ENCODE results near the gene PPCDC. TPM values are rescaled to one million over a fixed set of nuclear protein-coding genes. Genes with fewer than 3 reads are reported as not detected.

The PPCDC gene
- total RNA-seq, 1 experiment from 2014 or later = 34.4 TPM

GRCh38 chr15:74995779-74996765 is 27.3 kb upstream of the PPCDC start:
- DNase-seq = peak; percentile 86
- Histone ChIP-seq H3K4me3 (ENCODE audit: insufficient read depth, low read depth, low read length) (peak overlapping the region; percentile 79), H3K27me3 (ENCODE audit: control insufficient read depth, insufficient read depth, low read length) (peaks cover 15% of the 10 kb centered on the region; the same call in 1 of the 2 replicates), H3K36me3 (replicated peaks; ENCODE audit: control insufficient read depth, insufficient read depth, low read length) (no peaks in the 10 kb centered on the region)

DNA sequence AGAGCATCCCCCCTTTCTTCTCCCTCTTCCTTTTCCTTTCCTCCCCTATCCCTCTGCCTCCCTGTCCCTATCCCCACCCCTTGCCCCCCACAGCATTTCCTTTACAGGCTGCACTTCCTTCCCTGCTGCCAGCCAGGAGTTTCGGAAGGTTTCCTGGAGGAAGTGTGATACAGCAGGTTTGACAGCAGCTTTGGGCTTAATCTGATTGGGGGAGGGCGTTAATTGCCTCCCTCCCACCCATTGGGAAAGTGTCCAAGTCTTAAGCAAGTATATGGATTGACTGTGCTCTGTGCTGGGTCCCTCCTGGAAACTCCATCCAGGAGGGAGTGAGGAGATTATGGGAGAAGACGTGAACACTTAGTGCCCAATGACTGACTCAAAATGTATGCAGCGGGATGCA is 26.2 kb upstream of the PPCDC start:
- DNase-seq = no peak

DNA sequence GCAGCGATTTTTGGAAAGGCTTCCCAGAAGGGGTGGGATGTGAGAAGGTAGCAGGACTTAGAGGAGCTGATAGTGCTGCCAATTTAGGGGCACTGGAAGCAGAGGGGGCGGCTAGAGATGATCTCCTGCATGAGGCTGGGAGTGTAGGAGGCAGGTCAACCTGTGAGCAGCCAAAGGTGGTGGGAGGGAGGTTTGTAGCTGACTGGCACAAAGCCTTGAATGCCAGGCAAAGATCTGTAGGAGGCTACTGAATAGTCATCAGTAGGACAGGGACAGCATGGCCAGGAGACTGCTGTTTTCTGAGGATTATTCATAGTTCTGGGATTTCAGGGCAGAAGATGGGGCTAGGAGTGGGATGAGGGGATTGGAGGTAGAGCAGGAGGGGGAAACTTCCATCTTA is 25.8 kb upstream of the PPCDC start:
- Histone ChIP-seq H3K4me3 (ENCODE audit: insufficient read depth, low read depth, low read length) (no peak overlapping the region), H3K36me3 (replicated peaks; ENCODE audit: control insufficient read depth, insufficient read depth, low read length) (no peaks in the 10 kb centered on the region)
- DNase-seq = no peak

More for the DNA sequence above, 26.2 kb upstream of the PPCDC start:
- H3K36me3 ChIP-seq (replicated peaks; ENCODE audit: control insufficient read depth, insufficient read depth, low read length) = no peaks in the 10 kb centered on the region
- peaks cover 15% of the 10 kb centered on the region; the same call in 1 of the 2 replicates for H3K27me3 ChIP-seq (ENCODE audit: control insufficient read depth, insufficient read depth, low read length)
- H3K4me3 ChIP-seq (ENCODE audit: insufficient read depth, low read depth, low read length) = no peak overlapping the region

DNA sequence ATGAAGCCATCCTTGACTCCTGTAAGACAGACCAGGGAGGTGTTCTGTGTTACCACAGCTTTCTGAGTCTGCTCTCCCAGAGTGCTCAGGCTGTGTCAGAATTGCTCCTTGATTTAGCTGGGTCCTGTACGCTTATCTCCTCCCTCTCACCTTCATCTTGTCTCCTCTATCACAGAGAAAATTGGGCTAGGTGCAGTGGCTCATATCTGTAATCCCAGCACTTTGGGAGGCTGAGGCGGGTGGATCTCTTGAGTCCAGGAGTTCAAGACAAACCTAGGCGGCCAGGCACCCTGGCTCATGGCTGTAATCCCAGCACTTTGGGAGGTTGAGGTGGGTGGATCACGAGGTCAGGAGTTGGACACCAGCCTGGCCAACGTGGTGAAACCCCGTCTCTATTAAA is 22.1 kb upstream of the PPCDC start:
- Histone ChIP-seq H3K4me3 (ENCODE audit: insufficient read depth, low read depth, low read length) (no peak overlapping the region), H3K36me3 (replicated peaks; ENCODE audit: control insufficient read depth, insufficient read depth, low read length) (no peaks in the 10 kb centered on the region)
- no peak for DNase-seq

More for the DNA sequence above, 25.8 kb upstream of the PPCDC start:
- H3K27me3 ChIP-seq (ENCODE audit: control insufficient read depth, insufficient read depth, low read length) = peaks cover 15% of the 10 kb centered on the region; the same call in 1 of the 2 replicates

GRCh38 chr15:75002398-75002797 is 21.0 kb upstream of the PPCDC start:
- DNase-seq = no peak
- Histone ChIP-seq H3K27me3 (ENCODE audit: control insufficient read depth, insufficient read depth, low read length) (no peaks in the 10 kb centered on the region), H3K36me3 (replicated peaks; ENCODE audit: control insufficient read depth, insufficient read depth, low read length) (no peaks in the 10 kb centered on the region; the same call in 1 of the 2 replicates), H3K4me3 (ENCODE audit: insufficient read depth, low read depth, low read length) (no peak overlapping the region)

More for the DNA sequence above, 22.1 kb upstream of the PPCDC start:
- peaks cover 8% of the 10 kb centered on the region; the same call in 1 of the 2 replicates for H3K27me3 ChIP-seq (ENCODE audit: control insufficient read depth, insufficient read depth, low read length)

DNA sequence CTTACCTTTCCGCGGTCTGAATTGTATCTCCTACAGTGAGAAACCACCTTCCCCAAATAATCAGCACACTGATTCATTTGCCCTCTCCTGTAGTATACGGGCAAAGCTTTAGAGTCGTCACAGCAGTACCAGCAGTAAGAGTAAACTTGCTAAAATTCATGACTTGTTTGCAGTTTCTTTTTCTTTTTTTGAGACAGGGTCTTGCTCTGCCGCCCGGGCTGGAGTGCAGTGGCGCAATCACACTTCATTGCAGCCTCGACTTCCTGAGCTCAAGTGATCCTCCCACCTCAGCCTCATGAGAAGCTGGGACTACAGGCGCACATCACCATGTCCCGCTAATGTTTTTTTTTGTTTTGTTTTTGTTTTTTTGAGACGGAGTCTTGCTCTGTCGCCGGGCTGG is 16.2 kb upstream of the PPCDC start:
- no peak overlapping the region for H3K4me3 ChIP-seq (ENCODE audit: insufficient read depth, low read depth, low read length)
- DNase-seq = no peak
- peaks cover 4% of the 10 kb centered on the region for H3K36me3 ChIP-seq (replicated peaks; ENCODE audit: control insufficient read depth, insufficient read depth, low read length)
- no peaks in the 10 kb centered on the region for H3K27me3 ChIP-seq (ENCODE audit: control insufficient read depth, insufficient read depth, low read length)

- Histone ChIP-seq H3K4me3 (ENCODE audit: insufficient read depth, low read depth, low read length) (no peak overlapping the region), H3K36me3 (replicated peaks; ENCODE audit: control insufficient read depth, insufficient read depth, low read length) (peaks cover 6% of the 10 kb centered on the region), H3K27me3 (ENCODE audit: control insufficient read depth, insufficient read depth, low read length) (no peaks in the 10 kb centered on the region)
- no peak for DNase-seq
These were observed 15.2 kb upstream of the PPCDC start for GRCh38 chr15:75008221-75008625.

- H3K27me3 ChIP-seq (ENCODE audit: control insufficient read depth, insufficient read depth, low read length) = no peaks in the 10 kb centered on the region
- H3K4me3 ChIP-seq (ENCODE audit: insufficient read depth, low read depth, low read length) = no peak overlapping the region
- H3K36me3 ChIP-seq (replicated peaks; ENCODE audit: control insufficient read depth, insufficient read depth, low read length) = peaks cover 6% of the 10 kb centered on the region
- no peak for DNase-seq
These were observed 14.6 kb upstream of the PPCDC start for GRCh38 chr15:75008629-75009326.

GRCh38 chr15:75016431-75016830 is 7.0 kb upstream of the PPCDC start:
- DNase-seq = no peak
- Histone ChIP-seq H3K27me3 (ENCODE audit: control insufficient read depth, insufficient read depth, low read length) (no peaks in the 10 kb centered on the region), H3K4me3 (ENCODE audit: insufficient read depth, low read depth, low read length) (no peak overlapping the region), H3K36me3 (replicated peaks; ENCODE audit: control insufficient read depth, insufficient read depth, low read length) (peaks cover 14% of the 10 kb centered on the region)

- Histone ChIP-seq H3K36me3 (replicated peaks; ENCODE audit: control insufficient read depth, insufficient read depth, low read length) (peaks cover 7% of the 10 kb centered on the region), H3K4me3 (ENCODE audit: insufficient read depth, low read depth, low read length) (no peak overlapping the region), H3K27me3 (ENCODE audit: control insufficient read depth, insufficient read depth, low read length) (no peaks in the 10 kb centered on the region)
- DNase-seq = no peak
These were observed 3.5 kb upstream of the PPCDC start for GRCh38 chr15:75019916-75020315.

GRCh38 chr15:75021341-75021740 is 2.0 kb upstream of the PPCDC start:
- peaks cover 6% of the 10 kb centered on the region for H3K36me3 ChIP-seq (replicated peaks; ENCODE audit: control insufficient read depth, insufficient read depth, low read length)

DNA sequence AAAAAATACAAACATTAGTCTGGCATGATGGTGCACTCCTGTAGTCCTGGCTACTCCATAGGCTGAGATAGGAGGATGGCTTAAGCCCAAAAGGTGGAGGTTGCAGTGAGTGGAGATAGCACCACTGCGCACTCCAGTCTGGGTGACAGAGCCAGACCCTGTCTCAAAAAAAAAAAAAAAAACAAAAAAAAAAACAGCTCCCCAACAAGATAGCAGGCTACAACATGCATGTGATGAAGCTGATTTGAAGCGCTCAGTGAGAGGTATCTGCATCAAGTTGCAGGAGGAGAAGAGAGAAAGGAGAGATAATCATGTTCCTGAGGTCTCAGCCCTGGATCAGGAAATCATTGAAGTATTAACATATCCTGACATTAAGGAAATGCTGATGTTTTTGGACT is 608 bp upstream of the PPCDC start:
- Histone ChIP-seq H3K36me3 (replicated peaks; ENCODE audit: control insufficient read depth, insufficient read depth, low read length) (peaks cover 1% of the 10 kb centered on the region), H3K27me3 (ENCODE audit: control insufficient read depth, insufficient read depth, low read length) (no peaks in the 10 kb centered on the region), H3K4me3 (ENCODE audit: insufficient read depth, low read depth, low read length) (no peak overlapping the region)
- no peak for DNase-seq

More at GRCh38 chr15:75021341-75021740, 2.0 kb upstream of the PPCDC start:
- no peak for DNase-seq
- no peaks in the 10 kb centered on the region for H3K27me3 ChIP-seq (ENCODE audit: control insufficient read depth, insufficient read depth, low read length)
- H3K4me3 ChIP-seq (ENCODE audit: insufficient read depth, low read depth, low read length) = no peak overlapping the region

DNA sequence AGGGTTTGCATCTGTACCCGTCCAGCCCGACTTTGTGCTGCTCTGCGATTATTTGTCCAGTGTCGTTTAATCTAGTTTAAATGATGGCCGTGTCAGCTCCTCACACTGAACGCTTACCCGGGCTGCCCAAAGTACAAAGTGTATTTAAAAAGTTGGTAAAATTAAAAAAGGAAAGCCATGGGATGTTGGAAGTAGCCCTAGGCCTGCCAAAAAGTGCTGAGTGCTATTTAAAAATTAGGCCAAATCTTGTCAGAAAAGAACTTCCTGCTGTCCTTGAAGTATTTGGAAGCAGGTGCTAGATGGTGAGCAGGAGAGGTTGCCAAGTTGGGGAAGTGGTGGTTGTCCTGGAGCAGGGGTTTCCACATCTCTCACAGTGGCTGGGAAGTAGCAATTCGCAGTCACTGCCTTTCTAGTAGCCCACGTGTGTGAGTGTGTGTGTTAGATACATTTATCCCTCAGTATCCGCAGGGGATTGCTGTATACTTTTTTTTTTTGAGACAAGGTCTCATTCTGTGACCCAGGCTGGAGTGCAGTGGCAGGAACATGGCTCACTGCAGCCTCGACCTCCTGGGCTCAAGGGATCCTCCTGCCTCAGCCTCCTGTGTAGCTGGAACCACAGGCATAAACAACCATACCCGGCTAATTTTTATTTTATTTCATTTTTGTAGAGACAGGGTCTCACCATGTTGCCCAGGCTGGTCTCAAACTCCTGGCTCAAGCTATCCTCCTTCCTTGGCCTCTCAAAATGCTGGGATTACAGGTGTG is 664 bp downstream of the PPCDC start:
- H3K27me3 ChIP-seq (ENCODE audit: control insufficient read depth, insufficient read depth, low read length) = no peaks in the 10 kb centered on the region
- H3K36me3 ChIP-seq (replicated peaks; ENCODE audit: control insufficient read depth, insufficient read depth, low read length) = peaks cover 1% of the 10 kb centered on the region
- peak; percentile 59 for DNase-seq
- peak overlapping the region; percentile 98 for H3K4me3 ChIP-seq (ENCODE audit: insufficient read depth, low read depth, low read length)

DNA sequence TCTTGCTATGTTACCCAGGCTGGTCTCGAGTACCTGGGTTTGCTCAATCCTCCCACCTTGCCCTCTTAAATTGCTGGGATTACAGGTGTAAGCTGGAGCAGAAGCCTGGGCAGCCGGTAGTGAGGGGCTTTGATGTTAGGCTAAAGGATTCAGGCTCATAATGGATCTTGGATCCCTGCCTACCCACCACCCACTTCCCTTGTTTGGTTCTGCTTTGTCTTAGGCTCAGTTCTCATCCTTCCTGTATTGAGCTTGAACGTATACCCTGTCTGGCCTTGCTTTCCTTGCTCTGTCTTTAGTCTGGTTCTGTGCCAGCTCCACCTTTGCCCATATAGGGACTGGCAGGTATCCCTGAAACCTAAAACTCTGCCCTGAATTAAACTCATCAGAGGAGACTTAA is 1.7 kb downstream of the PPCDC start:
- Histone ChIP-seq H3K36me3 (replicated peaks; ENCODE audit: control insufficient read depth, insufficient read depth, low read length) (peaks cover 1% of the 10 kb centered on the region), H3K27me3 (ENCODE audit: control insufficient read depth, insufficient read depth, low read length) (no peaks in the 10 kb centered on the region), H3K4me3 (ENCODE audit: insufficient read depth, low read depth, low read length) (no peak overlapping the region)
- DNase-seq = no peak

Measured in H7 (cell line).